ENCODE results near the gene CMTM6.

Gene CMTM6

GRCh38 chr3:32502118-32502945 lies at the start of gene CMTM6:
Gene CMTM6, minus strand, starts transcription at chr3:32502852. Its CDS starts 107 bp downstream, at chr3:32502745.
- no peak for TF ChIP-seq CTCF (IDR thresholded peaks at IDR 0.05; ENCODE audit: borderline replicate concordance, control extremely low read depth, extremely low read depth, insufficient read depth, missing control alignments)
- in situ Hi-C loops (cut with MboI; ENCODE audit: low sequenced_read_pairs, unreplicated experiment) = loop anchor here (25.0 kb wide), 1 partner anchor 435 kb away; no protein-coding TSS in a partner anchor
- DNase-seq (ENCODE audit: low spot score) = peak; percentile 94

- no peak for DNase-seq (ENCODE audit: low spot score)
- in situ Hi-C loops (cut with MboI; ENCODE audit: low sequenced_read_pairs, unreplicated experiment) = no loop called here
- TF ChIP-seq CTCF (IDR thresholded peaks at IDR 0.05; ENCODE audit: borderline replicate concordance, control extremely low read depth, extremely low read depth, insufficient read depth, missing control alignments) = no peak
These were observed 49.4 kb upstream of the CMTM6 start for GRCh38 chr3:32552013-32552412.

GRCh38 chr3:32551496-32551895 lies 48.8 kb upstream of the CMTM6 start:
- TF ChIP-seq CTCF (IDR thresholded peaks at IDR 0.05; ENCODE audit: borderline replicate concordance, control extremely low read depth, extremely low read depth, insufficient read depth, missing control alignments) = no peak
- DNase-seq (ENCODE audit: low spot score) = no peak
- in situ Hi-C loops (cut with MboI; ENCODE audit: low sequenced_read_pairs, unreplicated experiment) = no loop called here

GRCh38 chr3:32551087-32551486 lies 48.4 kb upstream of the CMTM6 start:
- in situ Hi-C loops (cut with MboI; ENCODE audit: low sequenced_read_pairs, unreplicated experiment) = no loop called here
- no peak for DNase-seq (ENCODE audit: low spot score)
- no peak for TF ChIP-seq CTCF (IDR thresholded peaks at IDR 0.05; ENCODE audit: borderline replicate concordance, control extremely low read depth, extremely low read depth, insufficient read depth, missing control alignments)

GRCh38 chr3:32545305-32545704 lies 42.7 kb upstream of the CMTM6 start:
- no peak for DNase-seq (ENCODE audit: low spot score)
- TF ChIP-seq CTCF (IDR thresholded peaks at IDR 0.05; ENCODE audit: borderline replicate concordance, control extremely low read depth, extremely low read depth, insufficient read depth, missing control alignments) = no peak
- in situ Hi-C loops (cut with MboI; ENCODE audit: low sequenced_read_pairs, unreplicated experiment) = no loop called here

- in situ Hi-C loops (cut with MboI; ENCODE audit: low sequenced_read_pairs, unreplicated experiment) = no loop called here
- no peak for TF ChIP-seq CTCF (IDR thresholded peaks at IDR 0.05; ENCODE audit: borderline replicate concordance, control extremely low read depth, extremely low read depth, insufficient read depth, missing control alignments)
These were observed 42.2 kb upstream of the CMTM6 start for GRCh38 chr3:32544894-32545293.

More at GRCh38 chr3:32544894-32545293, 42.2 kb upstream of the CMTM6 start:
- no peak for DNase-seq (ENCODE audit: low spot score)
